ENCODE results near the gene SNTN.

SNTN gene

DNA sequence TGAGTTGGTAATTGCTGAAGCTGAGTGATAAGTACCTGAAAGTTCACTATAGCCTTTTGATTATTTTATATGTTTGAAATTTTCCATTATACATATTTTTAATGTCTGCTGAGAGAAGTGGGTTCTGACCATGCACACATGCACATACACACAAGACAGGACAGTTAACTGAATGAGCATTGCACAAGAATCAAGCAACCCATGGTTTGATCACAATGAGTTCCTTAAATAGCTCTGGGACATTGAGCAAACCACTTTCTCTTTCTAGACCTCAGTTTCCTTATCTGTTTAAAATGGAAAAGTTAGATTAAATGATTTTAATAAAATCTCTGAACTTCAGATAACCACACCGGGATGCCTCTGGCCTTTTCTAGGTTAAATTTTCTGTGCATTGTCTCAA, 26.7 kb downstream of the SNTN start:
- DNase-seq = no peak

DNA sequence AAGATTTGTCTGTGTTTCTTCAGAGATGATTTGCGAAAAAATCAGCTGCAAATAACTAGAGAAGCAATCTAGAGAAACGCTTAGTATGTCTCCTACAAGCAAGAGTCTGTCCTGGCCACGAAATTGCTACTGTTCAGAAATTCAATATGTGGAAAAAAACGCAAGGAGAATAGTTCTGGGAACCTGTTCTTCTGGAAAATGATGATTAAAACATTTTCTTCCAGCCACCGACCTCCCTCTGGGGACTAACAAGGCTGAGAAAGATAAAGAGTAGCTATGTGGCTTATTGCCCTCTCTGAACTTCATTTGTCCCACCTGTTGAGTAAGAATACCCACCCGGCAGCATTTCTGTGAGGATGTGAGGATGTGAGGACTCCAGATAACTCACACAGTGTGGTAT, 31.6 kb downstream of the SNTN start:
- DNase-seq = no peak

DNA sequence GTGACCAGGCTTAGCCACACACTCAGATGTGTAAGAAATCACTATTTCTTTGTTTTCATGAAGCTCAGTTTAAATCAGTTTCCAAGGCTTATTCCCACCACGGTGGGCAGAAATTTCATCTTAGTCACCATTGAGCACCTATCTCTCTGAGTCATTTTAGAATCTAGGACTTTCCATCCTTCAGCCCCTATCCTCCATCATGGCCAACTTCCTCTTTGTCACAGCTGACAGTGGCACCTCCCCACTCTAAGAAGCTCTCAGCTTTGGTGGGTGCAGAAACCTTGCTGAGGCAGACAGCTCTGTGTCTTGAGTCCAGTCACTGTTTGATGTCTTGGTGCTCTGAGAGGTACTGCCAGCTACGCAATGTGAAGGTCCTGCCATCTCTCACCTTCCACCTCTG, 32.9 kb downstream of the SNTN start:
- DNase-seq = no peak

DNA sequence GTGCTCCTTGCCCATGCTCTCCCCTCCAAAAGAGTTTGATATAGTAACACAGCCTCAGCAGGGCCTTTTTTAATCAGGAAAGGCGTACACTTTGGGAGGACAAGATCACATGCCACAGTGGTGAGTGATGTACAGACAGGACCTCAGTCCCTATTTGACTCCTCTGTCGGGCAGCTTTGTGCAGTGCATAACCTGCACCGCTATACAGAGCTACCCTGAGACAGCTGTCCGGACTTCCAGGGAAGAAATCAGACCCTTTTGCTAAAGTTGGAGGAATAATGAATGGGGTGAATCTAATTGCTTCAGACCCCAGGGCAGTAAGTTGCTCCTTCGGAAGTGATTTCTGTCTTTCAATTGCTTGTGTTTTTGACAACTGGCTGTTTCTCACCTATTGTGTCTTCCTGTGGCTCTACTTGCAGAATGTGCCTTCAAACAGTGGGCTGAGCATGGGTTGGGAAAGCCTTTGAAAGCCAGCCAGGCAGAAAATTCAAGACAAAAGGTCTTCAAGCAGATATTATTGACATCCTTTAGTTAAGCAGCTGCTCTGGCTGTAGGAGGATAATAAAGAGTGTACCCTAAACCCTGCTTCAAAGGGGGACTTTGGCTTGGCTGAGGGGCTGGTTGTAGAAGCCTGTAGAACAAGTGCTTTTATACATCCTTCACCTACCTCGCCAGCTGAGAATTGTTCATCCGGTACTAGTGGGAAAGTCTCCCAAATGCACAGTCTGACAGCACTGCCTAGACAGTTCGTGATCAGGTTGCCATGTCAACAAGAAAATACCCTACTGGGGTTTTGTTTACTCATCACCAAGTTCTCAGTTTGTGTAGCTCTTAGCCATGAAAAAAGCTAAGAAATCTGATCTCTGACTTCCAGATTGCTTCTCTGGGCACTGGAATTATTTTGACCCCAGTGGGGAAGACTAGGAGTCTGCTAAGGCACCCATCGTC, 35.1 kb downstream of the SNTN start:
- DNase-seq = no peak

DNA sequence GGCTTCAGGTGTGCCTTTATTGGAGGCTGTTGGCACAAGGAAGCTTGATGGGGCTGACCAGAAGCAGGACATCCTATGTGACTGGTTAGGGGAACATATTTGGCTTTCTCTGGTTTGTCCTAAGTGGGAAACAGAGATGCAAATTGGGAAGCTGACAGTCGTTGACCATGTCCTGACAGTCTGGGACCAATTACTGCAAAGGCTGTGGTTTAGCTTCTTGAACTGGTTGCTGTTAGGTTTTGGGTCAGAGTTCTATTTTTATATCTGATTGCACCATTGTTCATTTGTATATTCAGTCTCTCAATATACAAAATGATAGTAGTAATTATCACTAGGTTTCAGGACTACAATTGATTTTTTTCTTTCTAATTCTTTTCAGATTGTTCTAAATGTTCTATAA, 36.8 kb downstream of the SNTN start:
- DNase-seq = no peak

DNA sequence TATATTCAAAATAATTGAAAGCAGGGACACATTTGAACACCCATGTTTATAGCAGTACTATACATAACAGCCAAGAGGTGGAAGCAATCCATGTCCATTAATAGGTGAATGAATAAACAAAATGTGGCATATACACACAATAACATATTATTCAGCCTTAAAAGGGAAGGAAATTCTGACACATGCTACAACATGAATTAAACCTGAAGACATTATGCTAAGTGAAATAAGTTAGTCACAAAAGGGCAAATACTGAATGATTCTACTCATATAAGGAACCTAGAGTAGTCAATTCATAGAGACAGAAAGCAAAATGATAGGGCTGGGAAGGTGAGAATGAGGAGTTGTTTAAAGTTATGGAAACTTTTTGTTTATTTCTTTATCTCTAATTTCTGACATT, 40.9 kb downstream of the SNTN start:
- DNase-seq = no peak

DNA sequence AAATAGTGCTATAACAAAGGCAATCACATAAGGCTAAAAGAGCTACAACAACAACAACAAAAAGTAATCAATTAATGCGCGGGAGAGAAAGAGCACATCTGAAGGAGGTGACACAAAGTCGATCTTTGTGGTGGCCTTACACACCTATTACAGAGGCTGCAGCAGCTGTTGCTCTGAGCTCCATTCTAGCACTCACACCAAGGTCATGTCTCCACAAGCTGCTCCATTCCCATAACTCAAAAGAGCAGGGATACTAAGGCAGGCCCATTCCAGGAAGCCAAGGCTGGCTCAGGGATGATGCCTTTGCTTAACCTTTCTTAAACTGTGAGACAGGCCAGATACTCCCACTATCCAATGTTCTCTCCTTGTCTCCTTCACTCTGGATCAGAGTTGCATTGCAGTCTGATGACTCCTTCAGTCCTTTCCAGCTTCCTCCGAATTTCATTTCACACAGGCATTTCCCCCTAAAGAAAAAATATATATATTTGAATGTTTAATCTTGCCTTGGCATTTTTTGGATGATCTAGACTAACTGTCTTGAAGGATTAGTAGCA, 52.7 kb downstream of the SNTN start:
- no peak for DNase-seq

DNA sequence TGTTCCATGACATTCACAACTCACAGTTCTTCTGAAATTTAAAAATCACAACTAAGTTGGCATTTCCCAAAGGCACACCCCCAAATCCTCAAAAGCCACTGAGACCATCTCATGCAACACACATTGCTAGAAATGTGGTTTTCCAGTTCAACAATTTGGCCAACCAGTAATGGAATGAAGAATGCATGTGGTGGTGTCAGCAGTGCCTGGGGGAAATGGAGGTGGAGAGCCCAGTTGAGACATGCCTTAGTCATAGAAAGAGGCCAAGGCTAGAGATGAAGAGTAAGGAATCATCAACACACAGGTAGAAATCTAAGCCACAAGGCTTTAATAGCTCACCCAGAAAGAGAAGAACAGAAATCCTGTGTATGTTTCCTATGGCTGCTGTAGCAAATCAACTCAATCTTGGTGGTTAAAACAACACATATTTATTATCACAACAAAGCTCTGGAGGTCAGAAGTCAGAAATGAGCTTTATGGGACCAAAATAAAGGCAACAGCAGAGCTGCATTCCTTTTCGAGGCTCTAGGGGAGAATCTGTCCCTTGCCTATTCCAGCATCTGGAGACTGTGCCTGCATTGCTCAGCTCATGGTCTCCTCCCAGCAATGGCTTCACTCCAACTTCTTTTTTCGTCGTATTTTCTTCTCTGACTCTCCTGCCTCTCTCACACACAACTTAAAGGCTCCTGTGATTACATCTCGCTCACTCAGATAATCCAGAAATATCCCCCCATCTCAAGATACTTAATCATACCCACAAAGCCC, 54.0 kb downstream of the SNTN start:
- no peak for DNase-seq

DNA sequence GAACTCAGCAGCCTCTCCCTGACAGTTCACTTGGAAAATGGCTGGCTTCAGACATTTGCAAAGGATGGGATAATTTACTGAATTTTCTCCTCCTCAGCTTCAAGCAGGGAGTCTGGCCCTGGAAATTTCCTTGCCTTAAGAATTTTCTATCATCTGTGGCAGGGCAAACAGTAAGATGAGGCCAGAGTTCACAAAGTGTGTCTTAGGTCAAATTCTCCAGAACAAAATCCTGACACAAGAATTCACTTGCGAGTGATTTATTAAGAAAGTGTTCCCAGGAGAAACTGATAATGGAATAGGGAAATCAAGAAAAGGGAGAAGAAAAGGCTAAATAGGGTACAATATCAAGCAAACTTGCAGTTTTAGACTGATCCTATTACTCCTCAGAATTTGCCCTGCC, 55.3 kb downstream of the SNTN start:
- DNase-seq = no peak

DNA sequence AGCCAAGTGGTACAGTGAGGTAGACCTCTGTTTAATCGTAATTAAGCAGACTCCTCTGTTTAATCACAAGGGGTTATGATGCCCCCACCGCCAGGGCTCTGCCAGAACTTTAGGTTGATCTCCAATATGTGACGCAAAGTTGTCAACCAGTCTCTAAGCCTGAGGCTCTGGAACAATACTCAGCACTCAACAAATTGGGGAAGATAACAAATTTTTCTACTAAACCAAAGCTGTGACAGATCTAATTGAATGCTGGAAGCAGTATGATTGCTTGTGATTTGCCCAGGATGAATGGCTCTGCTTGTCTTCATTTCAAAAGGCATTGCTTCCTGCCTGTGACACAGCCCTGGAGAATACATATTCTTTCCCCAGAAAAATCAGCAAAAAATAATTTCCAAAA, 57.1 kb downstream of the SNTN start:
- DNase-seq = no peak
